Esophagus squamous epithelium (tissue), 5 donors: ENCODE measurements around the gene CCDC88C. TPM values are rescaled to one million over a fixed set of nuclear protein-coding genes. Genes with fewer than 3 reads are reported as not detected.
A peak's percentile ranks its signal among the peaks of the same experiment; 100 is the strongest.

Experiments used
- DNase-seq: peaks from one replicate; lab custom pipeline; 2025; lab: John Stamatoyannopoulos, UW
- H3K27ac ChIP-seq, 4 donors: fragments of 200-600 bp; sonication (generic); one replicate each; pipeline ENCODE4 v1.5.1; 2016 to 2019; ENCODE audit warnings: mild to moderate bottlenecking in 1 of 4
- H3K27me3 ChIP-seq, 4 donors: fragments of 200-600 bp; sonication (generic); 1 replicate in 3 of 4; 2 replicates in 1 of 4; pipeline versions ENCODE4 v1.5.1 to v1.6.0; 2017 to 2021; ENCODE audit warnings: antibody characterized with exemption in 1 of 4
- H3K36me3 ChIP-seq, 3 donors: fragments of 200-600 bp; sonication (generic); one replicate each; pipeline ENCODE4 v1.5.1; 2016 to 2019
- H3K4me1 ChIP-seq, 3 donors: fragments of 200-600 bp; sonication (generic); one replicate each; pipeline ENCODE4 v1.5.1; 2017 to 2019
- H3K4me3 ChIP-seq, 4 donors: fragments of 200-600 bp; sonication (generic); 1 replicate in 3 of 4; 2 replicates in 1 of 4; pipeline ENCODE4 v1.5.1; 2016 to 2019; ENCODE audit warnings: mild to moderate bottlenecking in 2 of 4, moderate library complexity in 1 of 4
- H3K9me3 ChIP-seq, 3 donors: fragments of 200-600 bp; sonication (generic); one replicate each; pipeline ENCODE4 v1.5.1; 2016 to 2019
- POLR2A ChIP-seq, 4 donors: fragments of 450-650 bp; IDR thresholded peaks; one replicate each; pipeline ENCODE4 v1.6.1; 2017; ENCODE audit warnings: antibody characterized with exemption in 4 of 4, mild to moderate bottlenecking in 4 of 4, moderate library complexity in 3 of 4
- WGBS, 2 donors: methylation state at CpG; one replicate each; pipeline ENCODE4 v1.1.5; 2018; 5-methylcytosine and 5-hydroxymethylcytosine counted together
- intact Hi-C: fragments of 100-400 bp; cut with DNase I; formaldehyde crosslinking; loops from one replicate; pipeline ENCODE4 v1.15.0; 2022
- total RNA-seq, 4 donors: library from RNA; depleted of rRNA; stranded (reverse); fragments of >200 nt; gene quantifications; one replicate each; pipeline ENCODE4 v1.1.0, GENCODE V29; 2016
- TF ChIP-seq, protein P1 (sequence below), 6 experiments: fragments of 450-650 bp in 4 of 6; fragments of 200-600 bp in 2 of 6; sonication (generic) in 2 of 6; IDR thresholded peaks; one replicate each; pipeline ENCODE4 v1.5.1; 2016 to 2019; ENCODE audit warnings: antibody characterized with exemption in 6 of 6, mild to moderate bottlenecking in 4 of 6, moderate library complexity in 4 of 6
- donor health status: DM: yes; HTN: yes; CAD: no.

The CCDC88C gene
- total RNA-seq, 4 donors from 2014 or later, result 23.2 to 31.5 (median 29.9) TPM

- H3K9me3 ChIP-seq, result no peaks in the 10 kb centered on the region
- no peak overlapping the region for H3K4me3 ChIP-seq
- TF ChIP-seq, protein P1, sequence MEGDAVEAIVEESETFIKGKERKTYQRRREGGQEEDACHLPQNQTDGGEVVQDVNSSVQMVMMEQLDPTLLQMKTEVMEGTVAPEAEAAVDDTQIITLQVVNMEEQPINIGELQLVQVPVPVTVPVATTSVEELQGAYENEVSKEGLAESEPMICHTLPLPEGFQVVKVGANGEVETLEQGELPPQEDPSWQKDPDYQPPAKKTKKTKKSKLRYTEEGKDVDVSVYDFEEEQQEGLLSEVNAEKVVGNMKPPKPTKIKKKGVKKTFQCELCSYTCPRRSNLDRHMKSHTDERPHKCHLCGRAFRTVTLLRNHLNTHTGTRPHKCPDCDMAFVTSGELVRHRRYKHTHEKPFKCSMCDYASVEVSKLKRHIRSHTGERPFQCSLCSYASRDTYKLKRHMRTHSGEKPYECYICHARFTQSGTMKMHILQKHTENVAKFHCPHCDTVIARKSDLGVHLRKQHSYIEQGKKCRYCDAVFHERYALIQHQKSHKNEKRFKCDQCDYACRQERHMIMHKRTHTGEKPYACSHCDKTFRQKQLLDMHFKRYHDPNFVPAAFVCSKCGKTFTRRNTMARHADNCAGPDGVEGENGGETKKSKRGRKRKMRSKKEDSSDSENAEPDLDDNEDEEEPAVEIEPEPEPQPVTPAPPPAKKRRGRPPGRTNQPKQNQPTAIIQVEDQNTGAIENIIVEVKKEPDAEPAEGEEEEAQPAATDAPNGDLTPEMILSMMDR (IDR thresholded peaks at IDR 0.05), result no peak
- TF ChIP-seq POLR2A (IDR thresholded peaks at IDR 0.05), result no peak
- no peaks in the 10 kb centered on the region for H3K36me3 ChIP-seq
- peak overlapping the region in 3 of 4 donors; percentile 31 to 81 (median 36) for H3K27ac ChIP-seq
- 58 to 72% methylated on average over 18 to 19 of the region's 22 CpGs for WGBS, 2 donors
- no peak for DNase-seq
- H3K4me1 ChIP-seq, result peaks cover 38 to 81% (median 45%) of the 10 kb centered on the region in 3 donors
- no peaks in the 10 kb centered on the region for H3K27me3 ChIP-seq
- intact Hi-C loops, result loop anchor here (10.0 kb wide), 1 partner anchor 47 kb away; the partner anchor contains the start of gene CCDC88C
Measured at GRCh38 chr14:91367173-91368171, 50.1 kb downstream of the CCDC88C start.

- Histone ChIP-seq H3K36me3 (no peaks in the 10 kb centered on the region), H3K27me3 (no peaks in the 10 kb centered on the region), H3K4me3 (no peak overlapping the region), H3K9me3 (no peaks in the 10 kb centered on the region), H3K4me1 (peaks cover 40 to 81% (median 45%) of the 10 kb centered on the region in 3 donors), H3K27ac (peak overlapping the region in 3 of 4 donors; percentile 31 to 81 (median 36))
- DNase-seq, result no peak
- intact Hi-C loops, result loop anchor here (10.0 kb wide), 1 partner anchor 48 kb away; the partner anchor contains the start of gene CCDC88C
- TF ChIP-seq POLR2A (IDR thresholded peaks at IDR 0.05), result no peak
- TF ChIP-seq, protein P1 (IDR thresholded peaks at IDR 0.05), result no peak
- WGBS, 2 donors, result 74 to 80% methylated on average over 6 of the region's 6 CpGs
Measured at GRCh38 chr14:91366749-91367148, 50.9 kb downstream of the CCDC88C start.

GRCh38 chr14:91365552-91365951 is 52.1 kb downstream of the CCDC88C start:
- WGBS, 2 donors, result 72 to 87% methylated on average over 6 of the region's 6 CpGs
- Histone ChIP-seq H3K27ac (no peak overlapping the region), H3K36me3 (no peaks in the 10 kb centered on the region), H3K4me3 (no peak overlapping the region), H3K4me1 (peaks cover 34 to 81% (median 40%) of the 10 kb centered on the region in 3 donors), H3K9me3 (no peaks in the 10 kb centered on the region), H3K27me3 (no peaks in the 10 kb centered on the region)
- TF ChIP-seq, protein P1 (IDR thresholded peaks at IDR 0.05), result no peak
- no peak for TF ChIP-seq POLR2A (IDR thresholded peaks at IDR 0.05)
- intact Hi-C loops, result loop anchor here (10.0 kb wide), 1 partner anchor 49 kb away; the partner anchor contains the start of gene CCDC88C
- DNase-seq, result no peak

DNA sequence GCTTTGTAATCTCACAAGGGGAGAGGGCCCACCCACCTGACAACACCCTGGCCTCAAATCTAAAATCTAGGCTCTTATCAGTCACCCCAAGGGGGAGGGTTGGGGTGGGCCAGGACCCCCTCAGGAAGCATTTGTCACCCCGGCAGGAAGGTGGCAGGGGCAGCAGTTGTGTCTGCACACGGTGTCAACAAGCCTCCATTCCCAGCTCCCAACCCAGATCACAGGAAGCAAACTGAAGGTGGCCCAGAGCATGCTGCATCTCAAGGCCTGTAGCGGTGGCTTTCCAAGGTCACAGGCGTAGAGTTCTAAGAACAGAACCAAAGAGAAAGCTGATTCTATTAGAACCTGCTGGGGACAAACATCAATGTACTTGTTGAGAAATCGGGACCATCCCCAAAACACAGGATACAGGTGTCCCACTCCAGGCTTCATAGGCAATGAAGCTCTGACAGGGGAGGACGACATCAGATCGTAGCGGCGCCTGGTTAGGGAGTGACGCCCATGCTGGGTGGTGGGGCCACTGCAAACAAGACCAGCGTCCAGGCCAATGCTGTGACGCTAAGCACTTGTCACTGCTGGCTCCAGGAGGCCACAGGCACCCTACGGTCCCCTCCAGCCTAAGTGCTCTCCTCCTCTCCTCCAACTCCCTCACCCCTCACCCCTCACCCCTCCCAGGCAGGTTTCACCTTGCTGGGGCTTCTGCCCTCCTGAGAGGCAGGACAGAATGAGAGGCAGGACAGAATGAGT is 52.9 kb downstream of the CCDC88C start:
- WGBS, 2 donors, result 88 to 89% methylated on average over 11 to 13 of the region's 13 CpGs
- peaks cover 28 to 81% (median 35%) of the 10 kb centered on the region in 3 donors for H3K4me1 ChIP-seq
- H3K36me3 ChIP-seq, result no peaks in the 10 kb centered on the region
- TF ChIP-seq, protein P1 (IDR thresholded peaks at IDR 0.05), result no peak
- TF ChIP-seq POLR2A (IDR thresholded peaks at IDR 0.05), result no peak
- DNase-seq, result no peak
- H3K27ac ChIP-seq, result peak overlapping the region in 1 of 4 donors; percentile 55
- no peaks in the 10 kb centered on the region for H3K9me3 ChIP-seq
- no peaks in the 10 kb centered on the region for H3K27me3 ChIP-seq
- no peak overlapping the region for H3K4me3 ChIP-seq
- intact Hi-C loops, result loop anchor here (10.0 kb wide), 1 partner anchor 50 kb away; the partner anchor contains the start of gene CCDC88C
